Measurements from ENCODE around the gene ZNF552. TPM values are rescaled to one million over a fixed set of nuclear protein-coding genes. Genes with fewer than 3 reads are reported as not detected.
"Not testable (repeated sequence)": the region's sequence is repeated elsewhere in the genome, so short reads cannot be mapped to it uniquely, and the experiment has no call there.

ZNF552 gene
- total RNA-seq, 1 experiment from 2014 or later, result 13.1 TPM

DNA sequence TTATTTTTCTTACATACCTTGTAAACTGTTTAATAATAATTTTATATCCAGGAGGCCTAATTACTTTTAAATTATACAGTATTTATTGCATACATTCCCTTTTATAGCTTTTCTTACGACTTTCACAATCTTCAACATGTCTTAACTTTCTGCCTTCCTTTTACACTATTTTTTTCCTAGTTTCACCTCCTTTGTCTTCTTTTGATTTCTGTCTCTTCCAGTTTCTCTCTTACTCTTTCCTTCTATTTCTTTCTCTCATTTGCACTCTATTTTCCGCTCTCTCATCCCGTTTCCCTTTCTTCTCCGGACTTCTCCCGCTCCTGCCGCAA is 11.5 kb downstream of the ZNF552 start:
- H3K4me3 Mint-ChIP-seq, result peak overlapping the region; percentile 86
- H3K36me3 Mint-ChIP-seq, result peaks cover 20% of the 10 kb centered on the region
- ChIA-PET CTCF (no interaction called here), POLR2A (interaction anchor here (2.9 kb wide), 1 partner anchor 12 kb away, joined by 11 read pairs; the partner anchor contains the start of gene ZNF552)
- no peaks in the 10 kb centered on the region for H3K27me3 Mint-ChIP-seq (ENCODE audit: low read depth)
- H3K27ac Mint-ChIP-seq, result peak overlapping the region; percentile 100
- DNase-seq (ENCODE audit: low spot score) (no peak), ATAC-seq (no peak)
- peaks cover 73% of the 10 kb centered on the region for H3K4me1 Mint-ChIP-seq
- H3K9me3 Mint-ChIP-seq, result no peaks in the 10 kb centered on the region
- TF ChIP-seq MYBL2 (CRISPR knock-in tag; IDR thresholded peaks at IDR 0.05) (no peak), RELA (CRISPR knock-in tag; IDR thresholded peaks at IDR 0.05; ENCODE audit: borderline replicate concordance) (no peak), ZNF512 (CRISPR knock-in tag; IDR thresholded peaks at IDR 0.05; ENCODE audit: borderline replicate concordance) (0 out of 2 replicates have a peak, but pooled peaks have one; percentile 21)

DNA sequence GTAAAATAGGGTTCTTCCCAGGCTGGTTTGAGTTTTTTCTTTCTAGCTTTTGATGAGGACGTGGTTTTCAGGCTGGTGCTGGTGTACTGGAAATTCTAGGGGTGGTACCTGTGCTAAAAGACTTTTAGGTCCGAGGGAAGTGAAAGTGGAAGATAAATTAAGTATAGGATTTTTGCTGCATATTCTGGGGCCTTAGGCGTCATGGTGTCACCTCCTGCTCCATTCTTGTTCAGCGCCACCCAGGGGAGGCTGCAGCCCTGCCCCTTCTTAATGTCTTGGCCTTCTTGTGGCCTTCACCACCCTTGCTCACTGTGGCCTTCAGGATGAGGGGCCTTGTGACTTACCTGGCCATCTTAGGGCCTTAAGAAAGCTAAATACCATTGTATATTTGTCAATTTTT is 12.4 kb downstream of the ZNF552 start:
- ATAC-seq, result peak; percentile 10; the same call in 1 of the 2 replicates
- peak; percentile 34 for DNase-seq (ENCODE audit: low spot score)
- no peak for TF ChIP-seq ETV6 (CRISPR knock-in tag; IDR thresholded peaks at IDR 0.05)
- TF ChIP-seq FOXK1 (CRISPR knock-in tag; IDR thresholded peaks at IDR 0.05), result no peak
- TF ChIP-seq, protein P1, sequence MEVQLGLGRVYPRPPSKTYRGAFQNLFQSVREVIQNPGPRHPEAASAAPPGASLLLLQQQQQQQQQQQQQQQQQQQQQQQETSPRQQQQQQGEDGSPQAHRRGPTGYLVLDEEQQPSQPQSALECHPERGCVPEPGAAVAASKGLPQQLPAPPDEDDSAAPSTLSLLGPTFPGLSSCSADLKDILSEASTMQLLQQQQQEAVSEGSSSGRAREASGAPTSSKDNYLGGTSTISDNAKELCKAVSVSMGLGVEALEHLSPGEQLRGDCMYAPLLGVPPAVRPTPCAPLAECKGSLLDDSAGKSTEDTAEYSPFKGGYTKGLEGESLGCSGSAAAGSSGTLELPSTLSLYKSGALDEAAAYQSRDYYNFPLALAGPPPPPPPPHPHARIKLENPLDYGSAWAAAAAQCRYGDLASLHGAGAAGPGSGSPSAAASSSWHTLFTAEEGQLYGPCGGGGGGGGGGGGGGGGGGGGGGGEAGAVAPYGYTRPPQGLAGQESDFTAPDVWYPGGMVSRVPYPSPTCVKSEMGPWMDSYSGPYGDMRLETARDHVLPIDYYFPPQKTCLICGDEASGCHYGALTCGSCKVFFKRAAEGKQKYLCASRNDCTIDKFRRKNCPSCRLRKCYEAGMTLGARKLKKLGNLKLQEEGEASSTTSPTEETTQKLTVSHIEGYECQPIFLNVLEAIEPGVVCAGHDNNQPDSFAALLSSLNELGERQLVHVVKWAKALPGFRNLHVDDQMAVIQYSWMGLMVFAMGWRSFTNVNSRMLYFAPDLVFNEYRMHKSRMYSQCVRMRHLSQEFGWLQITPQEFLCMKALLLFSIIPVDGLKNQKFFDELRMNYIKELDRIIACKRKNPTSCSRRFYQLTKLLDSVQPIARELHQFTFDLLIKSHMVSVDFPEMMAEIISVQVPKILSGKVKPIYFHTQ (CRISPR knock-in tag; IDR thresholded peaks at IDR 0.05), result no peak
- TF ChIP-seq NFATC4 (CRISPR knock-in tag; IDR thresholded peaks at IDR 0.05), result no peak
- no peak for TF ChIP-seq JUN (CRISPR knock-in tag; IDR thresholded peaks at IDR 0.05)
- ChIA-PET CTCF (interaction anchor here (0.7 to 1.3 kb wide), 2 partner anchors 33 to 64 kb away, joined by 3 to 5 read pairs; partner anchors contain the start of gene ZNF586), POLR2A (no interaction called here)
- Mint-ChIP-seq H3K27me3 (ENCODE audit: low read depth) (no peaks in the 10 kb centered on the region), H3K4me3 (peak overlapping the region; percentile 24; the same call in 1 of the 2 replicates), H3K9me3 (no peaks in the 10 kb centered on the region), H3K27ac (peak overlapping the region; percentile 89), H3K36me3 (peaks cover 13% of the 10 kb centered on the region), H3K4me1 (peaks cover 76% of the 10 kb centered on the region)

GRCh38 chr19:57800696-57801095 is 14.0 kb downstream of the ZNF552 start:
- Mint-ChIP-seq H3K36me3 (peaks cover 10% of the 10 kb centered on the region), H3K4me3 (peak overlapping the region; percentile 47), H3K27me3 (ENCODE audit: low read depth) (no peaks in the 10 kb centered on the region), H3K27ac (peak overlapping the region; percentile 96), H3K9me3 (no peaks in the 10 kb centered on the region), H3K4me1 (peaks cover 70% of the 10 kb centered on the region)
- CTCF ChIA-PET, result interaction anchor here (1.1 to 1.2 kb wide), 2 partner anchors 16 to 87 kb away, joined by 4 read pairs; no protein-coding TSS in a partner anchor
- DNase-seq (ENCODE audit: low spot score) (no peak), ATAC-seq (no peak)
- POLR2A ChIA-PET, result interaction anchor here (0.7 to 1.8 kb wide), 3 partner anchors 14 to 299 kb away, joined by 3 to 6 read pairs (median 3); partner anchors contain the start of genes ZNF552 and ZNF586
- TF ChIP-seq ZNF263 (CRISPR knock-in tag; IDR thresholded peaks at IDR 0.05; ENCODE audit: low read depth) (no peak), ZNF232 (CRISPR knock-in tag; IDR thresholded peaks at IDR 0.05) (no peak), CREM (CRISPR knock-in tag; IDR thresholded peaks at IDR 0.05) (no peak), NFYB (CRISPR knock-in tag; conservative IDR thresholded peaks at IDR 0.05; ENCODE audit: low read depth) (no peak), NR1H2 (CRISPR knock-in tag; IDR thresholded peaks at IDR 0.05) (no peak), ZNF671 (CRISPR knock-in tag; IDR thresholded peaks at IDR 0.05) (no peak), FOXP4 (CRISPR knock-in tag; IDR thresholded peaks at IDR 0.05) (no peak)
- TF ChIP-seq, protein P2, sequence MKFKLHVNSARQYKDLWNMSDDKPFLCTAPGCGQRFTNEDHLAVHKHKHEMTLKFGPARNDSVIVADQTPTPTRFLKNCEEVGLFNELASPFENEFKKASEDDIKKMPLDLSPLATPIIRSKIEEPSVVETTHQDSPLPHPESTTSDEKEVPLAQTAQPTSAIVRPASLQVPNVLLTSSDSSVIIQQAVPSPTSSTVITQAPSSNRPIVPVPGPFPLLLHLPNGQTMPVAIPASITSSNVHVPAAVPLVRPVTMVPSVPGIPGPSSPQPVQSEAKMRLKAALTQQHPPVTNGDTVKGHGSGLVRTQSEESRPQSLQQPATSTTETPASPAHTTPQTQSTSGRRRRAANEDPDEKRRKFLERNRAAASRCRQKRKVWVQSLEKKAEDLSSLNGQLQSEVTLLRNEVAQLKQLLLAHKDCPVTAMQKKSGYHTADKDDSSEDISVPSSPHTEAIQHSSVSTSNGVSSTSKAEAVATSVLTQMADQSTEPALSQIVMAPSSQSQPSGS (CRISPR knock-in tag; IDR thresholded peaks at IDR 0.05; ENCODE audit: borderline replicate concordance, low read depth), result no peak

- H3K27ac Mint-ChIP-seq, result not testable (repeated sequence)
These were observed 18.1 kb downstream of the ZNF552 start for GRCh38 chr19:57796580-57796979.

More at GRCh38 chr19:57796580-57796979, 18.1 kb downstream of the ZNF552 start:
- ATAC-seq, result peak; percentile 68
- H3K4me3 Mint-ChIP-seq; CTCF ChIA-PET; H3K9me3 Mint-ChIP-seq; DNase-seq (ENCODE audit: low spot score); POLR2A ChIA-PET; H3K27me3 Mint-ChIP-seq (ENCODE audit: low read depth): not testable (repeated sequence)
- H3K4me1 Mint-ChIP-seq, result peaks cover 34% of the 10 kb centered on the region
- H3K36me3 Mint-ChIP-seq, result peaks cover 17% of the 10 kb centered on the region
